ENCODE data around the gene CPN2.
A peak's percentile ranks its signal among the peaks of the same experiment; 100 is the strongest.

The CPN2 gene

DNA sequence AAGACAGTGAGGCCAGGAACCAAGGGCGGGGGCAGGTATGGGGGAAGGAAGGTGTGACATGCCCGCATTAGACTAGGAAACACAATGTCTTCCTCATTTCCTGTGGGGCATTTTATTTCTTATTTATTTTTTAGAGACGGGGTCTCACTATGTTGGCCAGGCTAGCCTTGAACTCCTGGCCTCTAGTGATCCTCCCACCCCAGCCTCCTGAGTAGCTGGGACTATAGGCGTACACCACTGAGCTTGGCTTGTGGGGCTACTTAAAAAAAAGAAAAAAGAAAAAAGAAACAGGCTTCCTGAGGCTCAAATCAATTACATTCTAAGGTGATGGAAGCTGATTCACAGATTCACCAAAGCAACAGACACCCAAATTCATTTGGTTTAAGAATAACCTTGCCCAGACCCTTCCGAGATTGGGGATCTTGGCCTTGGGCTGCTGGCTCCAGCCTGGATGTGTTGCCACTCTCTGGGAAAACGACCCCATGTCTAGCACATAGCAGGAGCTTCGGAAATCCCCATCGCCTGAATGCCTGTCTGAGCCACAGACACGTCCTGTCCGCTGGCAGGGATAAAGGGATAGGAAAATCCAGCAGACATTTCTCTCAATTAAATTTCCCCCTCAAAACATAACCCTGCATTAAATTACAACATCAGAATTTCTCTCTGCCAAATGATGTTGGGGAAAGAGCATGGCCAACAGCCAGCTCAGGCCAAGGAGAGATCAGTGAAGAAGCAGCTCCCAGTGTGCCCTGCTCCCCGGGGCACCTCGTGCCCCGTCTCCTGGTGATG, 13.0 kb downstream of the CPN2 start:
- peaks cover 20% of the 10 kb centered on the region for H3K27me3 ChIP-seq (replicated peaks; ENCODE audit: control insufficient read depth, insufficient read depth, low read length)
- H3K9me3 ChIP-seq (ENCODE audit: control insufficient read depth, low read length): no peaks in the 10 kb centered on the region
- H3K9ac ChIP-seq (ENCODE audit: low read length): peak overlapping the region; percentile 42
- DNase-seq (ENCODE audit: low read depth): peak; percentile 55
- H3K4me1 ChIP-seq (ENCODE audit: control insufficient read depth, insufficient read depth, low read length): peaks cover 21% of the 10 kb centered on the region
- no peak overlapping the region for H3K4me3 ChIP-seq (ENCODE audit: low read length)
- no peaks in the 10 kb centered on the region for H3K36me3 ChIP-seq (ENCODE audit: control insufficient read depth, insufficient read depth, low read length, severe bottlenecking)

DNA sequence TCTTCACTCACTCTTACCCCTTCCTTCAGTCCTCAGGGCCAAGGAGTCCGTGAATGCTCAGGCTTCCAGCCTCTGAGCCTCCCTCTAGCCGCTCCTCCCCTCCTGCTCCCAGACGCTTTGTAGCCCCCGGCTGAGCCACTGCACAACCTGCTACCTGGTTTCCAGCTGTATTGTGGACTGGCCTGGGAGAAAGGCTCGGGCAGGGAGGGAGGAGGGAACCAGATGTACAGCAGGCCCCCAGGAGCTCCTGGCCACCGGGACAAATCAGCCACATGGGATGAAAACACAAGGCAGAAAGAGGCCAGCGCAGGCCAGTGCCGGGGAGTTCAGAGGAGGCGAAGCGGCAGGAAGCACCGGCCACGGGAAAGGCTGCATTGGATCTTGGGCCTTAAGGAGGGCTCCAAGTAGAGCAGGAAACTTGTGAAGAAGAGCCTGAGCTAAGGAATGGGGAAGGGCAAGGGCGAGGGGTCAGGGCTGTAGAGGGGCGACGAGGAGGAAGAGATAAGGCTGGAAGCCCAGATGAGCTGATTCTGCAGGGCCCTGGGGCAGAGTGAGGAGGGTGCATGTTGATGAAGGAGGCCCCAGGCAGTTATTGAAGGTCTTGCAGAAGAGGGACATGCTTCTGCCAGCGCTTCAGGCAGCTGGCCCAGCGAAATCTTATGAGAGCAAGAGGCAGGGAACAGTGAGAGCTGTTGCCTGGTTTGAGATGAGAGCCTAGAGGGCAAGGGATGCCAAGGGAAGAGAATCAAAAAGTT, 14.3 kb downstream of the CPN2 start:
- no peak overlapping the region for H3K9ac ChIP-seq (ENCODE audit: low read length)
- no peak overlapping the region for H3K4me3 ChIP-seq (ENCODE audit: low read length)
- peaks cover 15% of the 10 kb centered on the region for H3K27me3 ChIP-seq (replicated peaks; ENCODE audit: control insufficient read depth, insufficient read depth, low read length)
- no peak for DNase-seq (ENCODE audit: low read depth)
- H3K4me1 ChIP-seq (ENCODE audit: control insufficient read depth, insufficient read depth, low read length): peaks cover 26% of the 10 kb centered on the region
- H3K36me3 ChIP-seq (ENCODE audit: control insufficient read depth, insufficient read depth, low read length, severe bottlenecking): no peaks in the 10 kb centered on the region
- no peaks in the 10 kb centered on the region for H3K9me3 ChIP-seq (ENCODE audit: control insufficient read depth, low read length)

DNA sequence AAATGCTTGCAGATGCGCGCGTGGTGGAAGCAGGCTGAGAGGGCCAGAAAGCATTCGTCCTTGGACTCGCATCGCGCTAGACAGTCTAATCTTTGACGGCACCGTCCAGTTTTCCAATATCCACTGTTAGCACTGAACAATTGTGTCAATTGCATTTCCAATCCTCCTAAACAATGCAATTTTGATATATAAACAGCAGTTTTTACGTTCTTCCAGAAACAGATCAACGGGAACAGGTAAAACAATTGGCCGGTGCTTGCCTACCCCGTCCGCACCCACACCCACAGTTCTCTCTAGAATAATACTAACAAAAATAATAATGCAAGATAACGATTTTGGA, 17.2 kb downstream of the CPN2 start:
- DNase-seq (ENCODE audit: low read depth): no peak
- Histone ChIP-seq H3K4me3 (ENCODE audit: low read length) (peak overlapping the region; percentile 81), H3K4me1 (ENCODE audit: control insufficient read depth, insufficient read depth, low read length) (peaks cover 35% of the 10 kb centered on the region), H3K9ac (ENCODE audit: low read length) (no peak overlapping the region), H3K9me3 (ENCODE audit: control insufficient read depth, low read length) (no peaks in the 10 kb centered on the region), H3K27me3 (replicated peaks; ENCODE audit: control insufficient read depth, insufficient read depth, low read length) (peaks cover 13% of the 10 kb centered on the region), H3K36me3 (ENCODE audit: control insufficient read depth, insufficient read depth, low read length, severe bottlenecking) (no peaks in the 10 kb centered on the region)

DNA sequence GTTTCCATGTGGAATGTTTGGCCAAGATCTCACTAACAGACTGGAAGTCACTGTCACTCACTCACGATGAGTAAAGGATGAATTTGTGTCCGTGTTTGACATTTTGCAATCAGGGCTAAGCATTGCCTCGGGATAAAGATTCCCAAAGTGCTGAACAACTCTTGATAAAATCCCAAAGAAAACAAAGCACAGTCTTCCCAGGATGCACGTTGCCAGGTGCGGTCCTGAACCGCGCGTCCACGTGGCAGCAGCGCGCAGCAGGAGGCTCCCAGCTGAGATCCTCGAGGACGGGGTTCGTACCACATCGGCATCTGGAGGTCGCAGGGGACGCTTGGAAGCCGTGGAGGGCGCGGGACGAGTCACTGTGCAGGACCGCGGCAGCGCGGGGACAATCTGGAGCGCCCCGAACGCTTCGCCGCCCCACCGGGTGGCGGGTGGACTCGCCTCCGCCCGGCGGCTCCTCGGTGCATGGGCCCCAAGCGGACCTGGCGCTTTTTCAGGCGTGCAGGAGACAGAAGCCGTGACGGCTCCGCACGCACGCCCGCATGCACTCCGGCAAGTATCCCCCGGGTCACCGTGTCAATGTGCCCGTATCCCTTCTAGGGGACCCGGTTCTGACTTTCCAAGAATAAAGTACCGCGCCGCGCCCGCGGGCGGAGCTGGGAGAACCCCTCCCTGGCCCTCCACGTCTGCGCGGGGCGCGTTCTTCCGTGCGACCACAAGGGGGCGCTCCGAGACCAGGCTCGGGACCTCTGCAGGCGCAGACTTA, 17.7 kb downstream of the CPN2 start:
- peak; percentile 94 for DNase-seq (ENCODE audit: low read depth)
- Histone ChIP-seq H3K36me3 (ENCODE audit: control insufficient read depth, insufficient read depth, low read length, severe bottlenecking) (no peaks in the 10 kb centered on the region), H3K4me1 (ENCODE audit: control insufficient read depth, insufficient read depth, low read length) (peaks cover 32% of the 10 kb centered on the region), H3K27me3 (replicated peaks; ENCODE audit: control insufficient read depth, insufficient read depth, low read length) (peaks cover 17% of the 10 kb centered on the region), H3K9ac (ENCODE audit: low read length) (peak overlapping the region; percentile 66), H3K9me3 (ENCODE audit: control insufficient read depth, low read length) (no peaks in the 10 kb centered on the region), H3K4me3 (ENCODE audit: low read length) (peak overlapping the region; percentile 81)

DNA sequence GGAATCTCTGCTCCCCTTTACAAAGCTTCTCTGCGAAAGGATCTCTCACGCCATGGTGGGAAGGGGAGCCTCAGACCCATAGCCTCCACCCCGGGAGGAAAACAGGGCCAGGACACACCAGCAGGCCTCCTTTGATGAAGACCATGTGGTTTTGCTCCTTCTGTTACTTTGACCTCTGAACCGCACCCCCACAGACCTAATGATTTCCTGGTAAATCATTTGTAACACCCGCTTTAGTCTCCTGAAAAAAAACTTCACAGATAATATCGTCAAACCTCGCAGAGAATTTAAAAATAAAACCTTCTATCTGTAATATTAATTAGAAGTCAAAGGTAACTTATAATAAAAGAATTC, 18.3 kb downstream of the CPN2 start:
- Histone ChIP-seq H3K9me3 (ENCODE audit: control insufficient read depth, low read length) (no peaks in the 10 kb centered on the region), H3K9ac (ENCODE audit: low read length) (no peak overlapping the region), H3K4me1 (ENCODE audit: control insufficient read depth, insufficient read depth, low read length) (peaks cover 26% of the 10 kb centered on the region), H3K4me3 (ENCODE audit: low read length) (no peak overlapping the region), H3K27me3 (replicated peaks; ENCODE audit: control insufficient read depth, insufficient read depth, low read length) (peaks cover 22% of the 10 kb centered on the region), H3K36me3 (ENCODE audit: control insufficient read depth, insufficient read depth, low read length, severe bottlenecking) (no peaks in the 10 kb centered on the region)
- no peak for DNase-seq (ENCODE audit: low read depth)

DNA sequence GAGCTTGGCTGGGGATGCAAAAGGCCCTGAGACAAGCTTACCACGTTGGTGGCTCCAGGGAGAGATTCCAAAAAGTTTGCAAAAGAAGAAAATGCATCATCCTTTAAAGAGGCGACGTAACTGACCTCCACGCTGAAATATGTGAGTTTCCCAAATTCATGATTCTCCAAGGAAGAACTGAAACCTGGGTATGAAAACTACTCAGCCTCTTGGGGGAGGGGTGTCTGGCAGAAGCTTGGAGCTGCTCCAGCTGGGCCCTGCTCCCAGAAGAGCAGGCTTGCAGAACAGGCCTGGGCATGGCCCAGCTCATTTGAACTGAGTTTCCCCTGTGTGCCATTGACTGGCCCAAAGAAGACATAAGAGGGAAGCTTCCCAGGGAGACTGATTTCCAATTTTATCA, 20.5 kb downstream of the CPN2 start:
- Histone ChIP-seq H3K4me1 (ENCODE audit: control insufficient read depth, insufficient read depth, low read length) (peaks cover 22% of the 10 kb centered on the region), H3K27me3 (replicated peaks; ENCODE audit: control insufficient read depth, insufficient read depth, low read length) (peaks cover 13% of the 10 kb centered on the region), H3K9ac (ENCODE audit: low read length) (no peak overlapping the region), H3K4me3 (ENCODE audit: low read length) (no peak overlapping the region), H3K36me3 (ENCODE audit: control insufficient read depth, insufficient read depth, low read length, severe bottlenecking) (no peaks in the 10 kb centered on the region), H3K9me3 (ENCODE audit: control insufficient read depth, low read length) (no peaks in the 10 kb centered on the region)
- peak; percentile 57 for DNase-seq (ENCODE audit: low read depth)

DNA sequence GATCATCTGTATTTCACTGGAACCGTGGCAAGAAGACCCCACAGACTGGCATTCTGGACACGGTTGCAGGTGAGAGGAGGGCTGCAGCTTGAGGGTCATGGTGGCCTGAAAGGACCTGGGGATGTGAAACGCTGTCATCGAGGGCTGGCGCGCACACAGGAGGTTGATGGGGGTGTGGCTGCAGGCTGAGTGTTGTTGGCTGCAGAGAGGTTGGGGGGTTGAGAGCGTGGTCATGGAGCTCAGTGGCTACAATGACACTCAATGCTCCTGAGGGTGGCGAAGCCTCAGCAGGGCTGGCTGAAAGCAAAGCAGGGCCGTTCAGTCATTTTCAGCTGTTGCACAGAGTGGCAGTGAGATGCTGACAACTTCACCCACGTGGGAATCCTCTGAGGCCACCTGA, 21.0 kb downstream of the CPN2 start:
- Histone ChIP-seq H3K4me1 (ENCODE audit: control insufficient read depth, insufficient read depth, low read length) (peaks cover 22% of the 10 kb centered on the region), H3K9ac (ENCODE audit: low read length) (no peak overlapping the region), H3K36me3 (ENCODE audit: control insufficient read depth, insufficient read depth, low read length, severe bottlenecking) (no peaks in the 10 kb centered on the region), H3K9me3 (ENCODE audit: control insufficient read depth, low read length) (no peaks in the 10 kb centered on the region), H3K27me3 (replicated peaks; ENCODE audit: control insufficient read depth, insufficient read depth, low read length) (peaks cover 13% of the 10 kb centered on the region), H3K4me3 (ENCODE audit: low read length) (no peak overlapping the region)
- DNase-seq (ENCODE audit: low read depth): no peak

DNA sequence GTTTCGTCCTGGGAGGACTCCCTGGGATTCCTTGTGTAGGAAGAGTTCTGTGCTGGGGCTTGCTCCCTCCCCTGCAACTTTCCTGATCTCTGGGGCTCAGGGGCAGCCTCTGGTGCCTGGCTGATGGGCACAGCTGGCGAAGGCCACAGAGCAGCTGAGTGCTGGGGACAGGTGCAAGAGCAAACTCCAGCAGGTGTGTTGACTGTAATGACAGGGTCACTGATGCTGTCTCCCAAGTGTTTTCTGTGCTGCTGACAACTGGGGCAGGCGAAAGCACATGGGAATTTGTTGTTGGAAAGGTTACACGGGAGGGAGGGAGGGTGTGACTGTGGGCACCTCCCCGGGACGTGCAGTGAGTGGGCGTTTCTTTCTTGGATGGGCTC, 21.6 kb downstream of the CPN2 start:
- Histone ChIP-seq H3K36me3 (ENCODE audit: control insufficient read depth, insufficient read depth, low read length, severe bottlenecking) (no peaks in the 10 kb centered on the region), H3K9me3 (ENCODE audit: control insufficient read depth, low read length) (no peaks in the 10 kb centered on the region), H3K4me3 (ENCODE audit: low read length) (no peak overlapping the region), H3K27me3 (replicated peaks; ENCODE audit: control insufficient read depth, insufficient read depth, low read length) (peaks cover 13% of the 10 kb centered on the region), H3K9ac (ENCODE audit: low read length) (no peak overlapping the region), H3K4me1 (ENCODE audit: control insufficient read depth, insufficient read depth, low read length) (peaks cover 22% of the 10 kb centered on the region)
- no peak for DNase-seq (ENCODE audit: low read depth)

DNA sequence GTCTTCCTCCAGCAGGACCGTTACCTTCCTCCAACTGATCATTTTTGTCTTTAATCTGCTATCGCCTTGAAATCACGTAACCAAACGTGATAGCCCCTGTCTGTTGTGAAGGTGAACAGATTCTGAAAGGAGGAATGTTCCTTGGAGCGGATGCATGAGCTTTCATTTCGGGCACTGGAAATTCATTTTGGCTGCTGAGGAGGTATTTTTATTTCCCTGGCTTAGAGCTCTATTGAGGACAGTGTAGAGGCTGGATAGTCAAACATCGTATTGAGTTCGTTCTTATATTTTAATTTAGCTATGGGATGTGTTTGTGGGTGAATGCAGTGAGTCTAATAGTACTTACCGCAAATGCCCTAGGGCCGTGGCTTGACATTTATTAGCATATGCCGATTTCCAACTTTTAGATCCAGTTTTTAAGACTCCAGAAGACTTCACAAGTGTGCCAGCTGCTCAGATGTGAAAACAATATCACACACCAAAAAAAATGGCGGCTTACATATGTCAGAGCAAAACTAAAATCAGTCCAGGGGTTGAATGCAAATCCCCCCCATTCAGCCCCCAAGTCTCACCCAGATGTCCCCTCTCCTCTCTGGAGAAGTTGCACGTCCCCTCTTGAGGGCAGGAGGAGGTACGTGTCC, 22.1 kb downstream of the CPN2 start:
- peaks cover 25% of the 10 kb centered on the region for H3K4me1 ChIP-seq (ENCODE audit: control insufficient read depth, insufficient read depth, low read length)
- no peaks in the 10 kb centered on the region for H3K9me3 ChIP-seq (ENCODE audit: control insufficient read depth, low read length)
- DNase-seq (ENCODE audit: low read depth): no peak
- H3K36me3 ChIP-seq (ENCODE audit: control insufficient read depth, insufficient read depth, low read length, severe bottlenecking): no peaks in the 10 kb centered on the region
- no peak overlapping the region for H3K4me3 ChIP-seq (ENCODE audit: low read length)
- H3K9ac ChIP-seq (ENCODE audit: low read length): no peak overlapping the region
- peaks cover 13% of the 10 kb centered on the region for H3K27me3 ChIP-seq (replicated peaks; ENCODE audit: control insufficient read depth, insufficient read depth, low read length)

DNA sequence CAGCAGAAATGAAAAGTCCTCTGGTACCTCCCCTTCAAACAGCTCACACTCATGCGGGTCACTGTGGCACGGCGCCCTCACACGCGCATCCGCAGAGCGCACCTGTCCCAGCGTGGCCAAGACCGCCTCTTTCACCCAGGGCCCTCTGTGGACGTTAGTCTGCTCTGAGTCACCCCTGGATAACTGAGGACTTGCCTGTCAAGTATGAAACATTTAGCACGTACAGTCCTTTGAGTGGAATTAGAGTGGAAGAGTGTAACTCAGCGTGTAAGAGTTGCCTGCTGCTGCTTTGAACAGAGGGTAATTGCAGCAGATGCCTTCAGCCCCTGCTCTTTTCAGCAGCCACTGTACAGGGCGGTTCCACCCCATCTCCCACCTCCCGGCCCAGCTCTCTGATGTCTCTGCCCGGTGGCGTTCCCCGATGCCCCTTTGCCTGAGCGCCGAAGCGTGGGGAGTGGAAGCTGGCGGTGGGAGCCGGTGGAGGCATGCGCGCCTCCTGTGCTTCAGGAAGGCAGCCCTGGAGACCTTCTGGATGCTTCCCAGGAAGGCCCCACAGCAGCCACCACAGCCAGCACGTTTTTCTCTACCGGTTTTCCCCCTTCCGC, 23.0 kb downstream of the CPN2 start:
- Histone ChIP-seq H3K4me1 (ENCODE audit: control insufficient read depth, insufficient read depth, low read length) (peaks cover 25% of the 10 kb centered on the region), H3K36me3 (ENCODE audit: control insufficient read depth, insufficient read depth, low read length, severe bottlenecking) (no peaks in the 10 kb centered on the region), H3K4me3 (ENCODE audit: low read length) (no peak overlapping the region), H3K27me3 (replicated peaks; ENCODE audit: control insufficient read depth, insufficient read depth, low read length) (peaks cover 13% of the 10 kb centered on the region), H3K9me3 (ENCODE audit: control insufficient read depth, low read length) (no peaks in the 10 kb centered on the region), H3K9ac (ENCODE audit: low read length) (no peak overlapping the region)
- no peak for DNase-seq (ENCODE audit: low read depth)
